22Rv1 (cell line): ENCODE results near the gene SDK1.

ENCODE experiments used
- ZFX ChIP-seq: fragments of 450-650 bp; IDR thresholded peaks from 2 replicates; pipeline ENCODE4 v1.6.1; 2017; ENCODE audit warnings: antibody characterized with exemption, borderline replicate concordance
- TF ChIP-seq, protein P1 (sequence below): fragments of 450-650 bp; IDR thresholded peaks from 2 replicates; pipeline ENCODE4 v1.5.1; 2017; ENCODE audit warnings: mild to moderate bottlenecking

DNA sequence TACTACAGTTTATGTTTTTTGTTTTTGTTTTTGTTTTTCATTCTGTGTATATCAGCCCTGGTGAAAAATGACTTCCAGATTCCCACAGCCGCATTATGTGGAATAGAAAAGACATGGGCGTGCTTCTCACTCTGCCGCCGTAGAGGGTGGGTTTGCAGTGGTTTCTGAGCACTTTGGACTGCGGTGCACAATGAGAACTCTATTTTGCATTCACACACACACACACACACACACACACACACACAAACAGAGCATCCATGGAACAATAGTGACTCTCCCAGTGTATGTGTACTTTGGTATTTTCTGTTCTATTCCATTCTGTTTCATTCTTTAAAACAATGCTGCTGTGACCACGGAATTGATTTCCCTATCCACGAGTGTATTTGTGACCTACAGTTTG is 723.8 kb downstream of the SDK1 start:
- TF ChIP-seq, protein P1, sequence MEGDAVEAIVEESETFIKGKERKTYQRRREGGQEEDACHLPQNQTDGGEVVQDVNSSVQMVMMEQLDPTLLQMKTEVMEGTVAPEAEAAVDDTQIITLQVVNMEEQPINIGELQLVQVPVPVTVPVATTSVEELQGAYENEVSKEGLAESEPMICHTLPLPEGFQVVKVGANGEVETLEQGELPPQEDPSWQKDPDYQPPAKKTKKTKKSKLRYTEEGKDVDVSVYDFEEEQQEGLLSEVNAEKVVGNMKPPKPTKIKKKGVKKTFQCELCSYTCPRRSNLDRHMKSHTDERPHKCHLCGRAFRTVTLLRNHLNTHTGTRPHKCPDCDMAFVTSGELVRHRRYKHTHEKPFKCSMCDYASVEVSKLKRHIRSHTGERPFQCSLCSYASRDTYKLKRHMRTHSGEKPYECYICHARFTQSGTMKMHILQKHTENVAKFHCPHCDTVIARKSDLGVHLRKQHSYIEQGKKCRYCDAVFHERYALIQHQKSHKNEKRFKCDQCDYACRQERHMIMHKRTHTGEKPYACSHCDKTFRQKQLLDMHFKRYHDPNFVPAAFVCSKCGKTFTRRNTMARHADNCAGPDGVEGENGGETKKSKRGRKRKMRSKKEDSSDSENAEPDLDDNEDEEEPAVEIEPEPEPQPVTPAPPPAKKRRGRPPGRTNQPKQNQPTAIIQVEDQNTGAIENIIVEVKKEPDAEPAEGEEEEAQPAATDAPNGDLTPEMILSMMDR, result no peak
- TF ChIP-seq ZFX, result no peak
